Inferior parietal cortex (tissue), 1 donor: ENCODE results near the gene MAFG.

Source experiments
- DNase-seq: peaks from one replicate; pipeline ENCODE4 v3.0.0-alpha.2; 2016; ENCODE audit errors: extremely low spot score

Gene MAFG

GRCh38 chr17:81868674-81869220 is 58.8 kb downstream of the MAFG start:
- no peak for DNase-seq
